Activated CD8-positive, alpha-beta T cell treated with anti-CD3 and anti-CD28 coated beads for 36 hours (primary cell): ENCODE measurements around the gene RNF220. TPM values are rescaled to one million over a fixed set of nuclear protein-coding genes. Genes with fewer than 3 reads are reported as not detected.

Experiments
- ATAC-seq: fragments of 200-7000 bp; cut with Tn5 transposase; one replicate; pipeline ENCODE4 v1.10.0; 2021; ENCODE audit warnings: mild to moderate bottlenecking, moderate library complexity
- CTCF ChIA-PET: fragments of 350-600 bp; sonication (Branson Sonifier 250); formaldehyde crosslinking; loops from one replicate; lab custom pipeline; 2021; ENCODE audit warnings: antibody characterized with exemption; lab: Charles Lee
- POLR2A ChIA-PET: fragments of 350-600 bp; sonication (Branson Sonifier 250); formaldehyde crosslinking; loops from one replicate; lab custom pipeline; 2021; ENCODE audit warnings: antibody characterized with exemption; lab: Charles Lee
- DNase-seq: peaks from one replicate; pipeline ENCODE4 v3.0.0-alpha.2; 2020
- H3K27ac Mint-ChIP-seq: one replicate; pipeline ENCODE4 v1.8.0; 2021; ENCODE audit warnings: mild to moderate bottlenecking, mixed read lengths
- H3K27me3 Mint-ChIP-seq: one replicate; pipeline ENCODE4 v1.8.0; 2021; ENCODE audit warnings: mixed read lengths
- H3K36me3 Mint-ChIP-seq: one replicate; pipeline ENCODE4 v1.8.0; 2021; ENCODE audit warnings: low read depth, mixed read lengths
- H3K4me1 Mint-ChIP-seq: one replicate; pipeline ENCODE4 v1.8.0; 2021; ENCODE audit warnings: low read depth, mixed read lengths
- H3K4me3 Mint-ChIP-seq: one replicate; pipeline ENCODE4 v1.8.0; 2021; ENCODE audit warnings: mild to moderate bottlenecking, moderate library complexity, mixed read lengths
- H3K9me3 Mint-ChIP-seq: one replicate; pipeline ENCODE4 v1.8.0; 2021; ENCODE audit warnings: mixed read lengths
- intact Hi-C: fragments of 100-400 bp; cut with micrococcal nuclease; formaldehyde crosslinking; loops from one replicate; pipeline ENCODE4 v1.10.0; 2022
- total RNA-seq, 2 experiments: library from RNA; stranded (reverse); gene quantifications; one replicate each; pipeline ENCODE4 v1.2.3, GENCODE V29; 2021
- TF ChIP-seq, protein P1 (sequence below): fragments of 200-600 bp; IDR thresholded peaks from one replicate; pipeline ENCODE4 v1.8.0; 2022; ENCODE audit warnings: antibody characterized with exemption, mild to moderate bottlenecking

Gene RNF220
- total RNA-seq, 2 experiments from 2014 or later, result 71.9 to 79.1 TPM

DNA sequence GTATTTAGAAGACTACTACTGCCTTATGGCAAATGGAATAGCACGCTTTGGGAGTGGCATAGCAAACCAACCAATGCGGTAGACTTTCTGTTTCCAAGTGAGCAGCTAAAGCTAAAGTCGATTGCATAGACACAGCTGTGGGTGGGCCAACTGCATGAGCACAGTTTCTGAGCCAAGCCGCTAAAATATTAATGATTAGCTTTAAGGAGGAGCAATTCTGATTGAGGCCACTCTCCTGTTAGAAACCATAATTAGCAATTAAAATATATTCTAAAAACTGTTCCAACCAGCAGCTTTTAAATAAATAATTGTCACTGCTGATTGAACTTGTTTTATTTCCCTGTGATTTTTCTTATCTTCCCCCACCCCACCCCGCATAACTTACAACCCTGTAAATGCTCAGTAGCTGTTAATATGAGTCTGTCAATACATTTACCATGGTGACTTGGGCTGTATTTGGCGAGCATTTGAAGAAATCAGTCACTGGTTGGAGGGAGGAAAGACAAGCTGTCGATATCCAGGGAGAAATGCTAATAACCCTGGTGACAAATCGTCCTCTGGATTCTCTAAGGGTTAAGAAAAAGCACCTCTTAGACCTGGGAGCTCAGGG is 32.2 kb downstream of the RNF220 start:
- intact Hi-C loops, result no loop called here
- no peaks in the 10 kb centered on the region for H3K9me3 Mint-ChIP-seq
- ATAC-seq, result no peak
- peaks cover 4% of the 10 kb centered on the region for H3K27me3 Mint-ChIP-seq
- POLR2A ChIA-PET, result no interaction called here
- no peaks in the 10 kb centered on the region for H3K36me3 Mint-ChIP-seq
- no peak for DNase-seq
- no peaks in the 10 kb centered on the region for H3K4me1 Mint-ChIP-seq
- TF ChIP-seq, protein P1, sequence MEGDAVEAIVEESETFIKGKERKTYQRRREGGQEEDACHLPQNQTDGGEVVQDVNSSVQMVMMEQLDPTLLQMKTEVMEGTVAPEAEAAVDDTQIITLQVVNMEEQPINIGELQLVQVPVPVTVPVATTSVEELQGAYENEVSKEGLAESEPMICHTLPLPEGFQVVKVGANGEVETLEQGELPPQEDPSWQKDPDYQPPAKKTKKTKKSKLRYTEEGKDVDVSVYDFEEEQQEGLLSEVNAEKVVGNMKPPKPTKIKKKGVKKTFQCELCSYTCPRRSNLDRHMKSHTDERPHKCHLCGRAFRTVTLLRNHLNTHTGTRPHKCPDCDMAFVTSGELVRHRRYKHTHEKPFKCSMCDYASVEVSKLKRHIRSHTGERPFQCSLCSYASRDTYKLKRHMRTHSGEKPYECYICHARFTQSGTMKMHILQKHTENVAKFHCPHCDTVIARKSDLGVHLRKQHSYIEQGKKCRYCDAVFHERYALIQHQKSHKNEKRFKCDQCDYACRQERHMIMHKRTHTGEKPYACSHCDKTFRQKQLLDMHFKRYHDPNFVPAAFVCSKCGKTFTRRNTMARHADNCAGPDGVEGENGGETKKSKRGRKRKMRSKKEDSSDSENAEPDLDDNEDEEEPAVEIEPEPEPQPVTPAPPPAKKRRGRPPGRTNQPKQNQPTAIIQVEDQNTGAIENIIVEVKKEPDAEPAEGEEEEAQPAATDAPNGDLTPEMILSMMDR, result no peak
- CTCF ChIA-PET, result interaction anchor here (1.2 to 2.4 kb wide), 2 partner anchors 59 to 216 kb away, joined by 3 to 9 read pairs; no protein-coding TSS in a partner anchor
- no peak overlapping the region for H3K4me3 Mint-ChIP-seq
- H3K27ac Mint-ChIP-seq, result no peak overlapping the region

DNA sequence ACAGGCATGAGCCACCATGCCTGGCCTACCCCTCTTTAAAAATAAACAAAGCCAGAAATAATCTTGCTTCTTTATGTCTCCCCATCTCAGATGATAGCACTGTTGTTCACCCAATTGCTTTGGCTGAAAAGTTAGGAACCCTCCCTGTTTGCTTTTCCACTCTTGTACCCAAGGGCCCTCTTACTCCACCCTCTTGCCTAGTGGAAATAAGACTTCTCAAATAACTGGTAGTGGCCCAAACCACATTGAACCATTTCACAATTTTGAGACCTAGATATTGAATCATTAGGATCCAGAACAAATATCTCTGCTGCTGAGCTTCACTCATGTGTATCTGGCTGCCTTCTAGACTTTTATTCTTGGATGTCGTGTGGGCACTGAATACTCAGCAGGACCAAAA is 37.7 kb downstream of the RNF220 start:
- Mint-ChIP-seq H3K4me3 (no peak overlapping the region), H3K27ac (no peak overlapping the region), H3K9me3 (no peaks in the 10 kb centered on the region), H3K27me3 (peaks cover 2% of the 10 kb centered on the region), H3K4me1 (no peaks in the 10 kb centered on the region), H3K36me3 (no peaks in the 10 kb centered on the region)
- CTCF ChIA-PET, result no interaction called here
- no peak for DNase-seq
- no peak for ATAC-seq
- TF ChIP-seq, protein P1, result no peak
- POLR2A ChIA-PET, result no interaction called here
- intact Hi-C loops, result no loop called here

DNA sequence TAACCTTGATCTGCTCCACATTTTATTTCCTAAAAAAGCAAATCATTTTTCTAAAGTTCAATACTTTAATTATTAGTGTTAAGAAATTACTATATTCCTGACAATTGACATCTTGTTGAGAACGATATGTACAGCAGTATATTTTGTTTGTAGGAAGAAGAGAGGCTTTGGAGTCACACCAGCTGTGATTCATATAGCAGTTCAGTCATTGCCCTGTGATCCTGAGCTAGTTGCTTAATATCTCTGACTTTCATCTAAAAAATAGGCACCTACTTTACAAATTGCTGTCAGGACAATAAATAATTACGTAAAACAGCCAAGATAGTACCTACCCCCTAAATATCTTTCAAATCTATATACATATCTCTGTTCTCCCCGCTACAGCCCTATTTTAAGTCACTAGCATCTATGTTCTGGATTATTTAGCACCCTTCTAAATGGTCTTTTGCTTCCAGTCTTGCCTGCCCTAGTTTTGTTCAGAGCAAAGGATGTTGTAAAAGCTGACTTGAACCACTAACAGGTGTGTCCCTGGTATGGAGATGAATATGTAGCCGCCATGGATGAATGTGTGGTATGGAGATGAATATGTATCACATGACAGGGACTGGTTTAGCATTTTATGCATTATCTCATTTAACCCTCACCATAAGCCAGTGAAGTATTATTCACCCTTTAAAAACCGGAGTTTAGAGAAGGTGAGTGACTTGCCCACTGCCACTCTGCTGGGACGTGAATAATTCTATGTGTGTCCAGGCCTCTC is 42.2 kb downstream of the RNF220 start:
- intact Hi-C loops, result no loop called here
- ATAC-seq (no peak), DNase-seq (no peak)
- CTCF ChIA-PET, result no interaction called here
- Mint-ChIP-seq H3K27me3 (no peaks in the 10 kb centered on the region), H3K4me3 (no peak overlapping the region), H3K36me3 (no peaks in the 10 kb centered on the region), H3K27ac (no peak overlapping the region), H3K4me1 (no peaks in the 10 kb centered on the region), H3K9me3 (no peaks in the 10 kb centered on the region)
- TF ChIP-seq, protein P1, result no peak
- POLR2A ChIA-PET, result no interaction called here

DNA sequence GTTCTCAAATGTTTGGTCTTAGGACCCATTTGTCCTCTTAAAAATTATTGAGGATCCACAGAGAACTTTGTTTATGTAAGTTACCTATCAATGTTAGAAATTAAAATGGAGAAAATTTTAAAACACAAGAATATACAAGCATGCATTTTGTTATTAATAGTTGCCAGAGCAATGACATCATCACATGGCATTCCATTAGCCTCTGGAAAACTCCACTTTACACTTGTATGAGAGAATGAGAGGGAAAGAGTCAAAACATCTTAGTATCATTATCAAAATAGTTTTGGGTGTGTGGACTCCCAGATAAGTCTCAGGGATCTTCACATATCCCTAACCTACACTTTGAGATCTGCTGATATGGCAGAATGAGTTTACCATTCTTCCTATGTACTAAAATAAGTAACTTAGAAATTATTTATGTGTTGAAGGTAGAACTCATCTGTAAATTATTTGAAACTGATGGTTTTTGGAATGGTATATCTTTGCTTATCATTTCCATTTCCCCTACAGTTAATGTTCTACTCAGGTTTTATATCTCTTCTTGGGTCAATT is 48.8 kb downstream of the RNF220 start:
- ChIA-PET POLR2A (no interaction called here), CTCF (no interaction called here)
- DNase-seq, result no peak
- H3K4me1 Mint-ChIP-seq, result no peaks in the 10 kb centered on the region
- intact Hi-C loops, result no loop called here
- no peak for ATAC-seq
- H3K27ac Mint-ChIP-seq, result no peak overlapping the region
- TF ChIP-seq, protein P1, result no peak
- H3K9me3 Mint-ChIP-seq, result no peaks in the 10 kb centered on the region
- H3K4me3 Mint-ChIP-seq, result no peak overlapping the region
- H3K36me3 Mint-ChIP-seq, result no peaks in the 10 kb centered on the region
- peaks cover 18% of the 10 kb centered on the region for H3K27me3 Mint-ChIP-seq

DNA sequence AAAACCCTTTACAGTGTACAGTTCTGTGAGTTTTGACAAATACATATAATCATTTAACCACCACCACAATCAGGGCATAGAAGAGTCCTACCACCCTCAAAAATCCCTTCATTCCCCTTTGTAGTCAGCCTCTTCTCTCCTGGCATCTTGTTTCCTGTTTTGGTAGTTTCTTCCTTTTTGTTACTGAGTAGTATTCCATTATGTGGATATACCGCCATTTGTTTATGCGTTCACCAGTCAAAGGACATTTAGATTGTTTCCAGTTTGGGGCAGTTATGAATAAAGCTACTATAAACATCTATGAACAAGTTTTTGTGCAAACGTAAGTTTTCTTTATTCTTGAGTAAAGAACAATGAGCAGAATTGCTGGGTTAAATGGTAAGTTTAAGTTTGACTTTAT is 49.6 kb downstream of the RNF220 start:
- no peak overlapping the region for H3K27ac Mint-ChIP-seq
- no peak for ATAC-seq
- CTCF ChIA-PET, result no interaction called here
- peaks cover 24% of the 10 kb centered on the region for H3K27me3 Mint-ChIP-seq
- POLR2A ChIA-PET, result no interaction called here
- no peaks in the 10 kb centered on the region for H3K36me3 Mint-ChIP-seq
- no peaks in the 10 kb centered on the region for H3K9me3 Mint-ChIP-seq
- intact Hi-C loops, result no loop called here
- no peak for DNase-seq
- TF ChIP-seq, protein P1, result no peak
- H3K4me3 Mint-ChIP-seq, result no peak overlapping the region
- no peaks in the 10 kb centered on the region for H3K4me1 Mint-ChIP-seq
